Measurements from ENCODE around the gene CUX1.

The CUX1 gene

DNA sequence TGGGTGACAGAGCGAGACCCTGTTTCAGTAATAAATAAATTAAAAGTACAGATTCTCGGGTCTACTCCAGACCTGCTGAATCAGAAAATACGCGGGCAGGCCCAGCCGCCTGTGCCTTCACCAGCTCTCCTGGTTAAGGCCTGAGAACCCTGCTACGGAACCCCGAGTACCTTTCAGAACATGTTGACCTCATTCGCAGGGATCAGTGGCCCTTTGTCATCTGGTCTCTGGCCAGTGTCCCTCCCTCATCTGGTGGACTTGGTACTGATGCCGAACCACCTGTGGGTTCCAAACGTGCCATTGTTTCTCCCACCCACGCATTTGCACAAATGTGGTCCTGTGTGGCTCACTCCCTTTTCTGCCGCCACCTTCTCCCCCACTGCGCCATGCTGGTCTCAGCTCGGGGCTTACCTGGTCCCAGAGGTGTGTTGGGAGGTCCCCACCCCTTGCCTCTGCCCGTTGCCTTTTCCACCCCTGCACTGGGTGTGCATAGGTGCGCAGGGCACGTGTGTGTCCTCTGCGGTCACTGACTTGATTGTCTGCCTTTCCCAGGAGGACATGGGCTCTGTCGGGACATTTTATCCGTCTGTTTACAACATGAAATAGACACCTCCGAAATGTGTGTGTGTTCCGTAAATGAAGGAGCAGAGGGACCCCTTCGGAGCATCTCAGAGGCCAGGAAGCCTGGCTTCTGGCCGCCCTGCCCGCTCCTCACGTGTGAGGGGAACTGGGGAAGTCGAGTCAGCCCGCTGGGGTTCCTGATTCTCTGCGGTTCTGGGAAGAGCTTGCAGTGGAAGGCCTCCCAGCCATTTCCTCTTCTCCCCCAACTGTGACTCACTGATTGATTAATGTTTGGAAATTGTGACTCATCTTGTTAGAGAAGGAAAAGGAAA is 135.2 kb downstream of the CUX1 start:
- no peak overlapping the region for H3K4me3 ChIP-seq (ENCODE audit: low read depth, low read length)
- no peak for TF ChIP-seq CTCF (conservative IDR thresholded peaks at IDR 0.05; ENCODE audit: low read depth, low read length)
- DNase-seq (ENCODE audit: low read depth) = peak; percentile 67

DNA sequence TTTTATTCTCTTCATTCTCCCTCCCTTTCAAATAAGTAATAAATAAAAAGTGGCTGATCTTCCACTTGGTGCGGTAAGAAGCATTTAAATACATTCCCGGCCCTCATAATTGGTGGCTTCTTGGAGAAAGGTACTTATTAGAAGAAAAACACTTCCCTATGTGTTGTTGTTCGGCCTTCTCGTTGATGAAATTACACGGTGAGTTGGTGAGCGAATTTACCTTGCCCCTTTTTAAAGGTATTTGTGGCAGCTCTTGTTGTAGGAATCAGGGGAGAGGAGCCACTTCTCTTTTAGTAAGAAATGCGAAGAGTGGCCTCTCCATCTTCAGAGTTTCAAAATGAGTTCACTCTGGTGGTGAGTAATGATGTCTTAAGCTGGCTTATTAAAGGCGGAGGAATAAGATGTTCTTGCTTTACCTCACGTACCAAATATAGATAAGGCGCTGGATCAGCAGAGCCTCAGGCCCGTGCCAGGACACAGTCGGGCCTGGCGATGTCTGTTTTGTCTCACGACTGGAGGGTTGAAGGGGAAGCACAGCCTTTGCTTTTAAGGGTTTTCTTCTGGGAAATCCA is 135.9 kb downstream of the CUX1 start:
- DNase-seq (ENCODE audit: low read depth) = peak; percentile 85
- no peak overlapping the region for H3K4me3 ChIP-seq (ENCODE audit: low read depth, low read length)
- TF ChIP-seq CTCF (conservative IDR thresholded peaks at IDR 0.05; ENCODE audit: low read depth, low read length) = no peak

GRCh38 chr7:101954499-101954898 is 137.1 kb downstream of the CUX1 start:
- no peak for TF ChIP-seq CTCF (conservative IDR thresholded peaks at IDR 0.05; ENCODE audit: low read depth, low read length)
- DNase-seq (ENCODE audit: low read depth) = no peak
- no peak overlapping the region for H3K4me3 ChIP-seq (ENCODE audit: low read depth, low read length)

DNA sequence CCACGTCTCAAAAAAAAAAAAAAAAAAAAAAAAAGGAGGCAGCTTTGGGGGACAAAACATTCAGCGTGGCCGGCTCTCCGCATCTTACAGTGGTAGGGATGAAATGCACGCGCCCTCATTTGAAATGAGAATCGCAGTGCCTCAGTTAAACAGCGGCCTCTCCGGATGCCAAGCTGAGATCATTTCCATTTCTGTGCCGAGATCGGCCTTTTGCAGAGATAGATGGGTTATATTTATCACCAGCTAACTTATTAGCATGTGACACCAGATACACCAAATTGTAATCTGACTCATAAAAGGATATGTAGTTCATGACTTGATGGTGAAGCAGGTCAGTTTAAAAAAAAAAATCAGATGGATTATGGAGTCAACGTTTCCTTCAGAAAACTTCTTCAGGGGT is 138.7 kb downstream of the CUX1 start:
- TF ChIP-seq CTCF (conservative IDR thresholded peaks at IDR 0.05; ENCODE audit: low read depth, low read length) = no peak
- DNase-seq (ENCODE audit: low read depth) = no peak
- H3K4me3 ChIP-seq (ENCODE audit: low read depth, low read length) = no peak overlapping the region

- TF ChIP-seq CTCF (conservative IDR thresholded peaks at IDR 0.05; ENCODE audit: low read depth, low read length) = no peak
- no peak overlapping the region for H3K4me3 ChIP-seq (ENCODE audit: low read depth, low read length)
- DNase-seq (ENCODE audit: low read depth) = no peak
Observed at GRCh38 chr7:101957744-101958525, 140.5 kb downstream of the CUX1 start.

DNA sequence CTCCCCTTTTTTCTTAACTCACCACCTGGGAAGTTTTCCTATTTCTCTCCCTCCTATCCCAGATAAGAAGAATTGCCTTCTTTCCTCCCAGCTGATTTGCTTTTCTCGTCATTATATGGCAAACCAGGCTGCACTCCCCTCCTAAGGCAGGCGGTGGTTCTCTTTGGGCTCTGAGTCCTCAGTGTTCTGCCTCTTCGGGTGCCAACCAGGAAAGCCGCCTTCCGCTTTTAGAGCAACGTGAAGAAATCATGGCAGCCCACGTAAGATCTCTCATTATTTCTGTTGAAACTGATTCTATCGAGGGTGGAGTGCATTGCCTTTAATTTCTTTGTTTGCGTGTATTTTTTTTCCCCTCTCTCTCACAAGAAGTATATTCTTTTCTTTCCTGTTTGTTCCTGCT is 141.9 kb downstream of the CUX1 start:
- no peak for TF ChIP-seq CTCF (conservative IDR thresholded peaks at IDR 0.05; ENCODE audit: low read depth, low read length)
- H3K4me3 ChIP-seq (ENCODE audit: low read depth, low read length) = no peak overlapping the region
- DNase-seq (ENCODE audit: low read depth) = no peak
